Right kidney (tissue), 1 donor: ENCODE data around the gene DPYSL3.

ENCODE experiments used
- DNase-seq: peaks from one replicate; pipeline ENCODE4 v3.0.0-alpha.2; 2016

DPYSL3 gene

DNA sequence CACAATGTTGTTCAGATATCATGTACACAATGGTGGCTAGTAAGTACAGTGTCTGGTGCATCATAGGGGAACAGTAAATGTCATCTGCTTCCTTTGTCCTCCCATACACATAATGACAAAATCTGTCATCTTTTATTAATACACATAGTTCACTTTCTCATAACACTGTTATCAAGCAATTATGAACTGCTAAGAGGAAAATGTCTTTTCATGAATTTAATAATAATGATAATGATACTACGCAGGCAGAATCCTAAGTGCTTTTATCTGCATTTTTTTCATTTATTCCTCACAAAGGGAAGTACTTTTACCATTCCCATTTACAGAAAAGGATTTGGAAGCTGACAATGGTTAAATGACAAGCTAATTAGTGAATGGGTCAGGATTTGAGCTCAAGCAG, 35.7 kb downstream of the DPYSL3 start:
- no peak for DNase-seq

DNA sequence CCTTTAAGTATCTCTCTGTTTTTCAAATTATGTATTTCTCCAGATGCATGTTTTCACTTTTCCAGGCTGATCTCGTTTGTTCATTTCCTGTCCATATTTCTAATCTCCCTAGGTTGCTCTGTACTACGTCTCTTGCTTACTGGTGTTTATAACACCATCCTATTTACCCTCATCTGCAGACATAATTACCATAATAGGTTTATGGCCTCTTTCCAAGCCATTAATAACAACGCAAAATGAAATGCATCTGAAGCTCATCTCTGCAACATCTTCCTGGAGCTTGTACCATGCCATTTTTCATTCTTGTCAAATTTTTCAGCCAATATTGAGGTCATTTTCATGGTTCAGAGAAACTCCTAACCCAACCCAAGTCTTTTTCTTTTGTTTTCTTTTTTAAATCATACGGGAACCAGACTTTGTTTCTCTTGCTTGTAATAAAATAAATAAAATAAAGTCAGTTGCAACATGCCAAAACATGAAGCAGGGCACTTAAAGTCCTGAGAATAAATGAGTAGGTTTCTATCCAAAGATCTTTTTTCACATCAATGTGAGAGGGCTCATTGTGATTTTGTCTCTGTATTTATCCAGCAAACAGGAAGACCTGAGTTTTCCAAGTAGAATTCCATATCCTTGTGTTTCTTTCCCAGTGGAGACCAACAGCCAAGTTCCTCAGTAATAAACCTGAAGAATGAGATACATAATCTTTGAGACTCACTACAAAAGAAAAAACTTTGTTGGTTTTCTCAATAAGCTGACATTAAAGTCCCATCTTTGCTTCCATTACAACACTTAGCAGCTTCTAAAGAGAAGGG, 37.0 kb downstream of the DPYSL3 start:
- no peak for DNase-seq

DNA sequence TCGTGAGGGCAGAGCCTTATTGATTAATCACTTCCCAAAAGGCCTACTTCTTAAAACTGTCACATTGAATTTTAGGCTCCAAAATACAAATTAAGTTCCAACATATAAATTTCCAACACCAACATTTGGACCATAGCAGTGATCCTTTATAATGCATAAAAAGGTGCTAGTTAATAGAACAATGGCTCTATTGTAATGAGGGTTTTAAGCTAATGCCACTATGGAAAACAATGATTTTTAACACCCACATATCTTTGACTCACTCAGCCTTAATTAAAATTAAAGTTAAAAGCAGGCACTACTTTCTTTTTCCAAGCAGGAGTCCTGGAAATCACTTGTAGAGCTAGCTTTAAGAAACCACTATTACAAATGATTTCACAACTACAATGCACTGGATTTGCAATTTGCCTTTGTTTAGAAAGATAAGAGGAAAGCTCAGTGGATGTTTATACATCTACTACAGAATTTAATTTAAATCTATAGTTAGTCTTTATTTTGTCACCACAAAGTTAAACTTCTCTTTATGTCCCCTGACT, 41.8 kb downstream of the DPYSL3 start:
- DNase-seq, result no peak

DNA sequence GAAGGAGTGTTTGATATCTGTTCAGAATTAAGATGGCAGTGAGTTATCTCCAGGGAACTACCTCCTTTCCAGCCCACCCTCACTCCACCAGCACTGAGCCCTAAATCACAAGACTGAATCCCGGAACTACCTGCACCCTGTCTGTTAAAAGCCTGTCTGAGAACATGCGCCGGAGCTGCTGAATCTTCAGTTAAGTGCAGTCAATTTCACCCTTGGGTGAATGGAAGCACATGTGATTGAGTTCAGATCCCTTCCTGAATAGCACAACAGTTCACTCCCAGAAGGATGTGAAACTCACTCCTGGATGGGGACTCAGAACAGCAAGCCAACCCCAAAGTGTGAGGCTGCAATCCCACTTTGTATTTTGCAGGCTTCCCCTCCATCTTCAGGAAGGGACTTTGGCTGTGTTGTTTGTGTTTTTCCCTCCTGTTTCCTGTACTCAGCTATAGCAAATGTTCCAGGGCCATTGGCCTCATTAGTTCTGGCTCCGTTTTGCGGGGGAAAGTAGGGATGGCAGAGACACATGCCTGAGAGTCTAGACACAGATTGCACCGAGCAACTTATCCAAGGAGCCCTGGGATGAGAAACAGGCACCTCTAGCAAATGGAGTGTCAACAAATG, 43.4 kb downstream of the DPYSL3 start:
- DNase-seq, result no peak

DNA sequence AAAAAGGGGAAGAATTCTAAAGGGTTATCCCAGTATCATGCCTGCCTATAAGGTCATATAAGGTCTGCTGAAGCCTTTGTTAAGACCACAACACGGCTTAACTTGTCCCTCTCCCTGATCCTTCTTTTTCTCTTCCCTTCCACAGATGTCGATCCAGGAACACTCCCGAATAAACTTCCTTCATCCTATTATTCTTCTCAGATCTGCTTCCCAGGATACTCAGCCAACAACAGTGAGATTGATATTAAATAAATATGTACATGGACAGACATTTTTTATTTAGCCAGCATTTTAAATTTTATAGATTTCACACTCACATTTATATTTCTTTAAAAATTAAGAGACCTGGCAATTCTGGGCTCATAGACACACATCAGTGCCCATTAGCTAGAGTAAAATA, 44.1 kb downstream of the DPYSL3 start:
- no peak for DNase-seq

DNA sequence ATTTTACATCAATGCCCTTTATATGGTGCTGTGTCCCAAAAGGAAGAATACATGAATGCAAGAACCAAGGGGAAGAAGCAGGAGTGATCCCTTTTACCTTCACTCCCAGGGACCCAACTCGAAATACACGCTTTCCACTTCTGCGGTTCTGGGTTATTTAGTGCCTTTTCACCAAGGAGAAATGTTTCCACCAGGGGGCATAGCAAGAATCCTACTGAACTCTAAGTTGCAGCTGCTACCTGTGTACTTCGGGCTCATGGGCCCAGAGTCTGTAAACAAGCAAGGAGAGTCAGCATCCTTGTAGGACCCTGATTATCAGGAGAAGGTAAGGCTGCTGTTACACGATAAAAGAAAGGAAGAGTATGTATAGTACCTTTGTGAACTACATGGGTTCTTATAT, 45.7 kb downstream of the DPYSL3 start:
- DNase-seq, result no peak

DNA sequence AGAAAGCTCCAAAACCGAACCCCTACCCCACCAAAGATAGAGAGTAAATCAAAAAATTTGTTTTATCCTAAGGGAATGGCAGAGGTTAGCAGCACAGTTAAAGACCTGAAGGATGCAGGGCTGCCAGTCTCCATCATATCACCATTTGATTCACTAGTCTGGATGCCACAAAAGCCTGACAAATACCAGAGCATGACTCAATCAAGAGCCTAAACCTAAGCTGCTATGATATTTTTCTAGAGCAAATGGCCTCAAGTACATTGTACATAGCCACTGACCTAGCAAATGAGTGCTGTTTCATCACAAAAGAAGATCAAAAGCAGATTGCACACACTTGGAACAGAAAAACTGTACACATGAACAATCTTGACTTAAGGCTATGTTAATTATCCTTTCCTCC, 48.0 kb downstream of the DPYSL3 start:
- no peak for DNase-seq

DNA sequence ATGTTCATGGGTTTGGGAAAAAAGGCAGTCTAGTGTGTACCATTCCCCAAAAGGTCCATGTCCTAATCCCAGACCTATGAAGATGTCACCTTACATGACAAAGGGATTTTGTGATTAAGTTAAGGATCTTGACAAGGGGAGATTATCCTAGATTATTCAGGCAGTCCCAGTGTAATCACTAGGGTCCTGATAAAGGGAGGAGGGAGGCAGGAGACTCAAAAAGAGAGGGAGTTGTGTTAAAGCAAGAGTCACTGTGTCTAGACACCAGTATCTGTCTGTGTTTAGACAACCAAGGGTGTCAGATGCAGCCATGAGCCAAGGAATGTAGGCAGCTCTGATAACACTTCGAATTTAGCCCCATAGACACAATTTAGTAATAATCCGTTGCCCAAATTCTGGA, 49.5 kb downstream of the DPYSL3 start:
- DNase-seq, result no peak

DNA sequence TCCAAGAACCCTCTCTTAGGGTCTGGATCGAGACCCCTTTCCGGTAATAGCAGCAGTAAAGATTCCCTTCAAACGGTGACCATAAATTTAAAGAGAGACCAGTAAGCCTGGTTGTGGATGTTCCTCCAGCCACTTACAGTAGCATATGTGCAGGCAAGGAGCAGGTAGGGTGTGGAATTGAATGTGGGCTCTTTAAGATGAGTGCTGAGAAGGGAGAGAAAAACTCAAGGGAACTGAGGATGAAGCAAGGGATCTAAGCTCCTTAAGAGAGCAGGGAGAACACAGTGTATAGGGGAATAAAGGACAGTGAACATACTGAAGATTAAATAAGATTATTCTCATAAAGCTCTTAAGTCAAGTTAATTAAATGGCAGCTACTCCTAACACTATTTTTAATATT, 51.3 kb downstream of the DPYSL3 start:
- DNase-seq, result no peak

DNA sequence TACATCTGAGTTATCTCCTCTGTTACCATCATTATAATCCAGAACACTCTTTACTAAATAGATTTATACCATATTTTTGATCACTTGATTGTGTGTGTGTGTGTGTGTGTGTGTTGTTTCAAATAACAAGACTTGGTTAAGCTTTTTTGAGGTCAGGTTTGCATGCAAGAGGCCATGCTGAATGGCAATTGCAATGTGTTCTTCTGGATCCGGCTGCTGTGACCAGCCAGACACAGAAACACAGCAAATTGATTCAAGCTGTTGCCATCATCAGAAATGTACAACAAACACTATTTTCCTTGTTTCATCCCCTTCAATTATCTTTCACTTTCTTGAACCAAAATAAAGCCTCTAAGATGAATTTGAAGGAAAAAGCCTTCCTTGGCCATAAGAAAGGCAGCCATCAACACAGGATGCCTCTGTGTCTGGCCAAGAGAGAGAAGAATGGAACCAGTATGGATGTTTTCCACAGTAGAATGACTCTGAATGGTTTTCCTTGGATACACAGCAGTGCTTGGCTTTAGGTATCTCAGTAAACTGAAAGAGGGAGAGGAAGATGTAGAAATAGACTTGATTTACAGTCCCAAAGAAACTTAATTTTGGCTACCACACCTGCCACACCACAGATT, 53.9 kb downstream of the DPYSL3 start:
- no peak for DNase-seq

DNA sequence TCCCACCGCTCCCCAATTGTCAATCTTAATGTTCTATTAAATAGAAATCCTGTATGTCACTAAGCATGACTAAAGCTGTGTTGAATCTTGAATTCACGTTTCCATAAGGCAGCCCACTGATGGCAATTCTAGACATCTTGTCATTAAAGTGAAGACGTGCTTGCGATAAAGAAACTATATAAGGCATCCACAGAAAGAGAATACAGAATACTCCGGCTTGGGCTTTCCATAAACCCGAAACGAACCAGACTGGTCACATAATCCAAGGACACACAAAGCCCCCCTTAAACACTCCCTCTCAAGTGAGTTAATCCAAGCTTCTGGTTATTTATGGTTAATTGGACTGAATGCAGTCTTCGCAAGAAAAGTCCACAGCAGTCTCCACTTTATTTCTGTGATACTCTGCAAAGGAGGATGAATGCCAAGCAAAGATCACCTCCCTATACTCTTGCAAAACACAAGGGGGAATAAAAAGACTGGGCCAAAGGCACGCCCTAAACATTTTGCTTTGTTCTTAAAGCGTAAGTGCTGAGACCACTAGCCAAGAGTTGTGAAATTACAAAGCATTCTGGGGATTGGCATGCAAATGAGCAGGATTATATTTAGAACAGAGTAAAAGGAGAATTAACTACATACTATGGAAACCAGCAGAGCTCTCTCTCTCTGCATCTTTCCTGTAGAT, 54.7 kb downstream of the DPYSL3 start:
- no peak for DNase-seq

DNA sequence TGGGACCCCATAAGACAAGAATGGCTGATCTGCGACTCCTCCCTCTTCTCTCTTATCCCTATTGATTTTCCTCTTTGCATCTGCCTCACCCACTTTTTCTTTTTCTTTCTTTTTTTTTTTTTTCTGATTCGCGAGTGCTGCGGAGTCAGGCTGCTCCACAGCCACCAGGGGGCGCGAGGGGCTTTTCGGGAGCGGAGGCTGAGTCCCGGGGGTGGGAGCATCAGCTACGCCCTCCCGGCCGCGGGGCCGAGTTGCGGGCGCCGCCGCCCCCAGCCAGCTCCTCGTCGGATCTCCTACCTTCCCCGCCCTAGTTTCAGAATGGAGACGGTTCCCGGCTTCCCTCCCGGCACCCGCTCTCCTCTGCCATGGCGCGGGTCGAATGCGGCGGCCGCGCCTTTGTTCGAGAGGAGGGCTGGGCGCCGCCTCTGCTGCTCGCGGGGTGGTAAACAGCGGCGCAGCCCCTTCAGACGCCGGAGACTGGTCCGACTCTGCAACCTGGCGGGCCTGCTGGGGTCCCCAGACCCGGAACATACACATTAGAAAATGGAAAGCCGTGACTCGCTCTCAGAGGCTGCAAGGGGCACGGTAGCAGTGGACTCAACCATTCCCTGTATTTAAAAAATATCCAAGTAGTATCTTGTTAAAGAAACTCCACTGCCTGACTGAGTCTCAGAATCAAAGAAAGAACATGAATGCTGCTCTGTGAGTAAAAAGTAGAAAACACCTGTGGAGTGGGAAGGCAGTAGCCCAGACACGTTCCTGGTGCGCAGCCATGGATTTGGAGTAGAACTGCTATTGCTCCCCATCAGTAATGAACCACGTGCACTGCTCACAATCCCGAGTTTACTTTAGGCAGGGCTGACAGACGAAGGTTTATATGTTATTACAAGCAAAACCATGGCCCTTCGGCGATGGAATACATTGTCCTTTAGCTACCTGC, 55.7 kb downstream of the DPYSL3 start:
- peak; percentile 99 for DNase-seq

DNA sequence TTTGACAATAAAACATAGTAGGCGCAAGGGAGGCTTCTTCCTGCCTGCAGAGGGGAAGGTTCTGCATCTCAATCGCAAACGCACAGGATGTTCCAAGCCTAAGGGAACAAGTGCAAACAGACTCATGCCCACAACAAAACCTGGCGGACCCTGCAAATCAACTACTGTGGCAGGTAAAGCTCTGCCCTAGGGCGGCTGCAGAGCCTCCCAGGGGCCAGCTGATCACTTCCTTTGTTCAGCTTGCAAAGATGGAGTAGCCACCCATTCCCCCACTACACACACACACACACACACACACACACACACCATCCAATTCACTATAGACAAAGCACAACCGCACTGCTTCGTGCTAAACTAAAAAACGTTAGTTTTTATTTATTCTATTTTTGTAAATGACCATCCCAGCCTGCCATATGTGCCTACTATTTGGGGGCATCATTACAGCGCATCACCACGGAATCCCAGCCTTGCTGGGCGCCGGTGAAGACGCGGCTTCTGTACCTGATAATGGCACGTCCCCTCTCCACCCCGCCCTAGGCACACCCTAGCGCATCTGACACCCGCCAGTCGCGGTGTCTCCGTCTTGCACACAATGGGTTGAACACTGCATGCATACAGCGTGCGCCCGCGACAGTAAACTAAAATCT, 57.6 kb downstream of the DPYSL3 start:
- DNase-seq, result peak; percentile 51

DNA sequence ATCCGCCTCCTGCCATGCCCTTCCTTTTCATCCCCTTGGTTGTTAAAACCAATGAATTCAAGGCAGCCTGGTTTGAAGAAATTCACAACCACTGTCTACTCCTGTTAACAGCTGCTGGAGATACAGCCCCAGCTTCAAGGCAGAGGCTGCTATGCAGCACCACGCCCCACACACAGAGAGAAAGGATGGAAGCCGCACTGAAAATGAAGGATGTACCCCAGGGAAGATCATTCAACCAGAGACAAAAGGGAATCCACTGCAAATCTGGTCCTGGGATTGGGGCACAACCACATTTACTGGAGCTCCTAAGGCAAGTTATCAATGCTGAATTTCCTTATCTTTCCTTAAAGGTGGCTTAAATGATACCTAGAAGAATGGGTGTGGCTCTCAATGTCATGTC, 58.7 kb downstream of the DPYSL3 start:
- DNase-seq, result no peak

DNA sequence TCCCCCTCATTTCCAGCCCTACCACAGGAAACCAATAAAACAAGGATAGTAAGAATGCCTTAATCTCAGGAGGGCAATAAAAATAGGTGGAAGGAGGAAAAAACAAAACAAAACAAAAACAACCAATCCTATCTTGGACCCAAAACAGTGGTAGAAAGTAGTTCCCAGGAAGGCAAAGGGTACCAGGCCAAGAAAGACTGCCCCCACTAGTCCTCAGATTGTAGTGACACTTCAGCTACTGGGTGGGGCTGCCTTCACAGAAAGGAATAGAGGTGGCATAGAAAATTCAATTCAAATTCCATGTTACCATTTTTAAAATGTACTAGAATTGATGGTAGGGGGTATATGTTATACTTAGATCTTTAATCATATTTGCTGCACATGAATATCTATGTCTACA, 59.3 kb downstream of the DPYSL3 start:
- no peak for DNase-seq

DNA sequence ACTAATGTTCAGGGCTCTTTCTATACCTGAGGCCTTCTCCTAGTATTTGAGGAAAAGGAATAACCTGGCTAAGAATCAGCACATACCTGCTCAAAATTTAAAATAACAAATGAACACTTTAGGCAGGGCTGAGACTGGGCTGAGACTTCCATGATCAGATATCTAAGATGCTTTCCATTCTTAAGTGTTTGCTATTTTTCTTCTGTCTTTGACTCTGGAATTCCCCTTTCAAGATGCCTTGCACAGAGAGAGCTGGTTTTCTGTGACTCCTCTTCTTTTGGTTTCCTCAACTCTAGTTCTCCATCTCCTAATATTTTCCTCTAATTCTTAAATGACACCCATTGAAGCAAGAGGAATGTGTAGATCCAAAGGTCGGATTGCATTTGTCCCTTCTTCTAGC, 61.1 kb downstream of the DPYSL3 start:
- DNase-seq, result no peak

DNA sequence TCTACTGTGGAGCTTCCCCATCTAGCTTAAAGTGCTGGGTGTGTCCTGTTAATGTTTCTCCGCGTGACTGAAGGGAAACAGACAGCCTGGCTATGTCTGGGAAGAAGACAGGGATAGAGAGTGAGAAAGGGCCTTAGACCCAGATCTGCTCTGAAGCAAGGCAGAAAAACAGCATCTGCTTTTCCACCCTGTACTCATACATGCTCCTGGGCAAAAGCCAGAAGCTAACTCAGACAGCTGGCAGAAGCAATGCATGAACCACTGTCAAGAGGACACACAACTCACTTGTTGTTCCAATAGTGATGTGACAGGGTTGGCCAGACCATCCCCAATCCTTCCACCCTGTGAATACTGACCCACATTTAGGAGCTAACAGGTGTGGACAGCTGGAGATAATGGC, 63.3 kb downstream of the DPYSL3 start:
- no peak for DNase-seq

DNA sequence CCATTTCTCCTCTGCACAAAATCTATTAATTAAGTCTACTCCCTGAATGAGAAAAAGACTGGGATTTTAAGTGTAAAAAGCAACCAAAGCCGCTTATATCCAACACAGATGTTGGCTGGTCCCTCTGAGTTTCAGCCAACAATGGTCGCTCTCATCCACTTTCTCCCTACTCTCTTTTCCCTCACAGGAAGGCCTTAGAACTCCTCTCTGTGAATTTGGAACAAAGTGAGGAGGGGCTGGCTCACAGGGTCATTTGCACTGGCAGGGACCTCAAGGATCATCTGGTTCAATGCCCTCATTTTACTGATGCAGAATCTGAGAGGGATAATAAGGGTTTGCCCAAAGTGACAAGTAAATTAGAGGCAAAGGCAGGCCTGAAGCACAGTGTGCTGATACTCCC, 64.0 kb downstream of the DPYSL3 start:
- DNase-seq, result no peak

DNA sequence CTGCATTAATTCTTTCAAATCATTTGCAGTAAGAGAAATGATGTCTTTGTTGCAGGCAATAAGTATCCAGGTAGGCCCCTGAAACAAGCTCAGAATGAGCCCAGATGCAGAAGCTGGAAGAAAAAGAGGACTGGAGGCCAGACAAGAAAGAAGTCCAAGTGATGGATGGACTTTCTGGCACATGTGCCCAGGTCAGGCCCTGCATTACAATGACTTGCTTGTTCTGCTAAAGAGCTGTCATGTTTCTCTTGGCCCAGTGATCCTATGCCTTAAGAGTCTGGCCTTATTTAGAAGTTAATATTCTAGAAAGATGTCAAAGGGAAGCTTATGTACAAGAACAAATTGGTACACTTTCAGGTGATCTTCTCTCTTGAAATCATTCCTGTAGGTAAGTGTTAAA, 64.8 kb downstream of the DPYSL3 start:
- DNase-seq, result no peak

DNA sequence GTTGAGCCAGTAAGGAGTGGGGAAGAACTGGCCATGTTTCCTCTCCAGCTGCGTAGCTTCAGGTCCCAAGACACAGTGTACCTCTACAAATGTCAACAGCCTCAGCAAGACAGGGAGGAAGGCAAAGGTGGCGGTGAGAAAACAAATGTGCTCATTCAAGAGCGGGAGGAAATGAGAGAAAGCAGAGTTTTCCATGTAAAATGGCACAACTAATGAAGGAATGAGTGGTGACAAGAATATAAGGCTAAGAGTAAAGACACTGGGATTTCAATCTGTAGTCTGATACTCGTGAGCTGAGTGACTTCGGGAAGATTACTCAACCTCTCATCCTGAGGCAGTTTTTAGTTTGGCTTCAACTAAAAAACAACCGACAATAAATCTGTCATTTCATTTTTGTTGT, 67.6 kb downstream of the DPYSL3 start:
- DNase-seq, result no peak

DNA sequence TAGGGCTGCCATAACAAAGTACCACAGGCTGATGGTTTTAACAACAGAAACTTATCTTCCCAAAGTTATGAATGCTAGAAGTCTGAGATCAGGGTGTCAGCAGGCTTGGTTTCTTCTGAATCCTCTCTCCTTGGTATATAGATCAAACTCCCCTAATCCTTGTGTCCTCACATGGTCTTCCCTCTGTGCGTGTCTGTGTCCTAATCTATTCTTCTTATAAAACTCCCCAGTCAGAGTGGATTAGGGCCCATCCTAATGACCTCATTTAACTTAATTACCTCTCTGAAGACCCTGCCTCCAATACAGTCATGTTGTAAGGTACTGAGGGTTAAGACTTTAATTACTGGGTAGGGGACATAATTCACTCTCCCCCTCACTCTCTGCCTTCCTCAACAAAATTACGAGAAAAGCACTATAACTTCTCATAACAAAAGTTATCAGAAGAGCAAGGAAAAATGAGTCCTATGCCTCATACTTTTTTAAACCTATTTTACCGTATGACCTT, 68.6 kb downstream of the DPYSL3 start:
- no peak for DNase-seq
